HG03060 (cell line): Measurements from ENCODE around the gene TCF15.
A peak's percentile ranks its signal among the peaks of the same experiment; 100 is the strongest.

Source experiments
- ATAC-seq: cut with Tn5 transposase; IDR thresholded peaks from one replicate; pipeline ENCODE4 v1.9.1; 2021; ENCODE audit warnings: low read depth, moderate number of reproducible peaks; ENCODE audit not compliant: unreplicated experiment

TCF15 gene

GRCh38 chr20:615514-615913, 5.4 kb upstream of the TCF15 start:
- no peak for ATAC-seq

GRCh38 chr20:611843-612185, 1.7 kb upstream of the TCF15 start:
- ATAC-seq: no peak

- ATAC-seq: no peak
These were observed 1.1 kb upstream of the TCF15 start for GRCh38 chr20:611047-611842.

GRCh38 chr20:609371-609964, 641 bp downstream of the TCF15 start:
- no peak for ATAC-seq

- no peak for ATAC-seq
These were observed 1.1 kb downstream of the TCF15 start for GRCh38 chr20:608970-609369.

GRCh38 chr20:607476-607875, 2.6 kb downstream of the TCF15 start:
- ATAC-seq: no peak

GRCh38 chr20:605237-605636, 4.9 kb downstream of the TCF15 start:
- ATAC-seq: no peak

- no peak for ATAC-seq
These were observed 6.9 kb downstream of the TCF15 start for GRCh38 chr20:603116-603640.

- ATAC-seq: no peak
These were observed 7.8 kb downstream of the TCF15 start for GRCh38 chr20:602111-602970.

GRCh38 chr20:600736-601135, 9.4 kb downstream of the TCF15 start:
- ATAC-seq: no peak

- no peak for ATAC-seq
These were observed 10.0 kb downstream of the TCF15 start for GRCh38 chr20:600141-600540.

- ATAC-seq: no peak
These were observed 11.8 kb downstream of the TCF15 start for GRCh38 chr20:598133-598850.

GRCh38 chr20:597560-597959, 12.5 kb downstream of the TCF15 start:
- no peak for ATAC-seq

- no peak for ATAC-seq
These were observed 14.5 kb downstream of the TCF15 start for GRCh38 chr20:595330-596308.

- ATAC-seq: no peak
These were observed 17.6 kb downstream of the TCF15 start for GRCh38 chr20:592506-592905.

- no peak for ATAC-seq
These were observed 18.2 kb downstream of the TCF15 start for GRCh38 chr20:591941-592340.

- peak; percentile 47 for ATAC-seq
These were observed 21.0 kb downstream of the TCF15 start for GRCh38 chr20:588932-589672.

GRCh38 chr20:588476-588875, 21.6 kb downstream of the TCF15 start:
- ATAC-seq: no peak

GRCh38 chr20:584971-585301, 25.2 kb downstream of the TCF15 start:
- ATAC-seq: no peak
